GM12878 (cell line): ENCODE data around the gene MIAT. TPM values are rescaled to one million over a fixed set of nuclear protein-coding genes. Genes with fewer than 3 reads are reported as not detected.

Experiments used
- BCL3 ChIP-seq: IDR thresholded peaks from 2 replicates; pipeline ENCODE4 v1.6.1; 2011; ENCODE audit warnings: borderline replicate concordance, low read depth, mild to moderate bottlenecking, moderate library complexity, low read length; ENCODE audit not compliant: insufficient read depth, poor library complexity, severe bottlenecking
- CREM ChIP-seq: IDR thresholded peaks from 2 replicates; pipeline ENCODE4 v1.6.1; 2014; ENCODE audit warnings: antibody characterized with exemption, low read depth
- E2F8 ChIP-seq: fragments of 450-650 bp; IDR thresholded peaks from 2 replicates; pipeline ENCODE4 v1.6.1; 2018; ENCODE audit warnings: mild to moderate bottlenecking, low read depth, moderate library complexity; ENCODE audit not compliant: partially characterized antibody
- FOS ChIP-seq: IDR thresholded peaks from 3 replicates; pipeline ENCODE4 v1.6.1; 2011; ENCODE audit warnings: borderline replicate concordance; ENCODE audit not compliant: insufficient read length; ENCODE audit errors: extremely low read depth
- JUNB ChIP-seq: IDR thresholded peaks from 2 replicates; pipeline ENCODE4 v1.6.1; 2016; ENCODE audit warnings: antibody characterized with exemption, mild to moderate bottlenecking
- MEF2B ChIP-seq: fragments of 450-650 bp; IDR thresholded peaks from 2 replicates; pipeline ENCODE4 v1.6.1; 2018; ENCODE audit warnings: mild to moderate bottlenecking, moderate library complexity; ENCODE audit not compliant: partially characterized antibody, poor library complexity, severe bottlenecking
- NR2C2 ChIP-seq: IDR thresholded peaks from 2 replicates; pipeline ENCODE4 v1.6.1; 2011; ENCODE audit warnings: borderline replicate concordance, low read depth; ENCODE audit not compliant: control insufficient read depth, insufficient read length
- NRF1 ChIP-seq: conservative IDR thresholded peaks from 2 replicates; pipeline ENCODE4 v1.6.1; 2011; ENCODE audit warnings: mild to moderate bottlenecking, low read depth, low read length, improper control_type of control experiment
- PBX3 ChIP-seq: IDR thresholded peaks from 2 replicates; pipeline ENCODE4 v1.6.1; 2011; ENCODE audit warnings: mild to moderate bottlenecking, low read depth, low read length, moderate library complexity; ENCODE audit not compliant: insufficient replicate concordance
- RUNX3 ChIP-seq: IDR thresholded peaks from 2 replicates; pipeline ENCODE4 v1.6.1; 2012; ENCODE audit warnings: low read length, inconsistent platforms
- SIN3A ChIP-seq: IDR thresholded peaks from 2 replicates; pipeline ENCODE4 v1.6.1; 2012; ENCODE audit warnings: low read depth, low read length, improper control_type of control experiment
- SIX5 ChIP-seq: IDR thresholded peaks from 2 replicates; pipeline ENCODE4 v1.6.1; 2011; ENCODE audit warnings: mild to moderate bottlenecking, low read depth, low read length, moderate library complexity; ENCODE audit not compliant: severe bottlenecking
- TCF7 ChIP-seq: IDR thresholded peaks from 2 replicates; pipeline ENCODE4 v1.6.1; 2014; ENCODE audit warnings: antibody characterized with exemption, borderline replicate concordance
- polyA plus RNA-seq, 11 experiments: library from polyadenylated mRNA; depleted of rRNA in 4 of 11; unstranded in 6 of 11; stranded (reverse) in 5 of 11; fragments of >200 nt; fragmentation: Nextera tagmentation in 4 of 11; fragmentation: Illumina TruSeq in 1 of 11; extraction: Ambion mirVana in 4 of 11; extraction: Trizol in 1 of 11; gene quantifications; 1 replicate in 1 of 11; 2 replicates in 10 of 11; pipeline versions ENCODE4 v1.2.1 to v1.2.3, GENCODE V29; 2011 to 2016; ENCODE audit warnings: inconsistent platforms in 2 of 11, missing spikeins in 2 of 11, low read depth in 1 of 11
- total RNA-seq, 4 experiments: library from RNA; depleted of rRNA in 3 of 4; stranded (reverse); fragments of >200 nt in 3 of 4; fragmentation: Illumina TruSeq in 1 of 4; extraction: Trizol in 1 of 4; gene quantifications; 2 replicates each; pipeline versions ENCODE4 v1.2.1 to v1.2.3, GENCODE V29; 2013 to 2021
- TF ChIP-seq, protein P1 (sequence below): fragments of 450-650 bp; IDR thresholded peaks from 2 replicates; pipeline ENCODE4 v1.6.1; 2017; ENCODE audit warnings: borderline replicate concordance
- TF ChIP-seq, protein P2 (sequence below): fragments of 450-650 bp; IDR thresholded peaks from 2 replicates; pipeline ENCODE4 v1.6.1; 2017; ENCODE audit warnings: mild to moderate bottlenecking, moderate library complexity

The MIAT gene
- total and polyA plus RNA-seq, 10 of the 15 experiments (the other 5 are each of a cell fraction or from before 2014, with no cell fraction given) = 0.39 to 13.7 (median 4.6) TPM

- TF ChIP-seq E2F8 (no peak), TCF7 (no peak), RUNX3 (peak; percentile 45), NRF1 (no peak), BCL3 (peak; percentile 9), JUNB (no peak), NR2C2 (no peak), SIN3A (no peak), FOS (no peak), PBX3 (no peak), MEF2B (no peak), SIX5 (no peak), CREM (peak; percentile 64; the same call in 1 of the 2 replicates)
- TF ChIP-seq, protein P1, sequence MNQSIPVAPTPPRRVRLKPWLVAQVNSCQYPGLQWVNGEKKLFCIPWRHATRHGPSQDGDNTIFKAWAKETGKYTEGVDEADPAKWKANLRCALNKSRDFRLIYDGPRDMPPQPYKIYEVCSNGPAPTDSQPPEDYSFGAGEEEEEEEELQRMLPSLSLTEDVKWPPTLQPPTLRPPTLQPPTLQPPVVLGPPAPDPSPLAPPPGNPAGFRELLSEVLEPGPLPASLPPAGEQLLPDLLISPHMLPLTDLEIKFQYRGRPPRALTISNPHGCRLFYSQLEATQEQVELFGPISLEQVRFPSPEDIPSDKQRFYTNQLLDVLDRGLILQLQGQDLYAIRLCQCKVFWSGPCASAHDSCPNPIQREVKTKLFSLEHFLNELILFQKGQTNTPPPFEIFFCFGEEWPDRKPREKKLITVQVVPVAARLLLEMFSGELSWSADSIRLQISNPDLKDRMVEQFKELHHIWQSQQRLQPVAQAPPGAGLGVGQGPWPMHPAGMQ = no peak
- TF ChIP-seq, protein P2, sequence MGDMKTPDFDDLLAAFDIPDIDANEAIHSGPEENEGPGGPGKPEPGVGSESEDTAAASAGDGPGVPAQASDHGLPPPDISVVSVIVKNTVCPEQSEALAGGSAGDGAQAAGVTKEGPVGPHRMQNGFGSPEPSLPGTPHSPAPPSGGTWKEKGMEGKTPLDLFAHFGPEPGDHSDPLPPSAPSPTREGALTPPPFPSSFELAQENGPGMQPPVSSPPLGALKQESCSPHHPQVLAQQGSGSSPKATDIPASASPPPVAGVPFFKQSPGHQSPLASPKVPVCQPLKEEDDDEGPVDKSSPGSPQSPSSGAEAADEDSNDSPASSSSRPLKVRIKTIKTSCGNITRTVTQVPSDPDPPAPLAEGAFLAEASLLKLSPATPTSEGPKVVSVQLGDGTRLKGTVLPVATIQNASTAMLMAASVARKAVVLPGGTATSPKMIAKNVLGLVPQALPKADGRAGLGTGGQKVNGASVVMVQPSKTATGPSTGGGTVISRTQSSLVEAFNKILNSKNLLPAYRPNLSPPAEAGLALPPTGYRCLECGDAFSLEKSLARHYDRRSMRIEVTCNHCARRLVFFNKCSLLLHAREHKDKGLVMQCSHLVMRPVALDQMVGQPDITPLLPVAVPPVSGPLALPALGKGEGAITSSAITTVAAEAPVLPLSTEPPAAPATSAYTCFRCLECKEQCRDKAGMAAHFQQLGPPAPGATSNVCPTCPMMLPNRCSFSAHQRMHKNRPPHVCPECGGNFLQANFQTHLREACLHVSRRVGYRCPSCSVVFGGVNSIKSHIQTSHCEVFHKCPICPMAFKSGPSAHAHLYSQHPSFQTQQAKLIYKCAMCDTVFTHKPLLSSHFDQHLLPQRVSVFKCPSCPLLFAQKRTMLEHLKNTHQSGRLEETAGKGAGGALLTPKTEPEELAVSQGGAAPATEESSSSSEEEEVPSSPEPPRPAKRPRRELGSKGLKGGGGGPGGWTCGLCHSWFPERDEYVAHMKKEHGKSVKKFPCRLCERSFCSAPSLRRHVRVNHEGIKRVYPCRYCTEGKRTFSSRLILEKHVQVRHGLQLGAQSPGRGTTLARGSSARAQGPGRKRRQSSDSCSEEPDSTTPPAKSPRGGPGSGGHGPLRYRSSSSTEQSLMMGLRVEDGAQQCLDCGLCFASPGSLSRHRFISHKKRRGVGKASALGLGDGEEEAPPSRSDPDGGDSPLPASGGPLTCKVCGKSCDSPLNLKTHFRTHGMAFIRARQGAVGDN = no peak
These were observed 54.0 kb downstream of the MIAT start (continued) for GRCh38 chr22:26711205-26711963.
